C4-2B (cell line): ENCODE measurements around the gene SCGB1A1.

Experiments used
- ZFX ChIP-seq: fragments of 450-650 bp; IDR thresholded peaks from 2 replicates; pipeline ENCODE4 v1.6.1; 2017
- TF ChIP-seq, protein P1 (sequence below): fragments of 450-650 bp; conservative IDR thresholded peaks from 2 replicates; pipeline ENCODE4 v1.5.1; 2017; ENCODE audit warnings: mild to moderate bottlenecking

- TF ChIP-seq, protein P1, sequence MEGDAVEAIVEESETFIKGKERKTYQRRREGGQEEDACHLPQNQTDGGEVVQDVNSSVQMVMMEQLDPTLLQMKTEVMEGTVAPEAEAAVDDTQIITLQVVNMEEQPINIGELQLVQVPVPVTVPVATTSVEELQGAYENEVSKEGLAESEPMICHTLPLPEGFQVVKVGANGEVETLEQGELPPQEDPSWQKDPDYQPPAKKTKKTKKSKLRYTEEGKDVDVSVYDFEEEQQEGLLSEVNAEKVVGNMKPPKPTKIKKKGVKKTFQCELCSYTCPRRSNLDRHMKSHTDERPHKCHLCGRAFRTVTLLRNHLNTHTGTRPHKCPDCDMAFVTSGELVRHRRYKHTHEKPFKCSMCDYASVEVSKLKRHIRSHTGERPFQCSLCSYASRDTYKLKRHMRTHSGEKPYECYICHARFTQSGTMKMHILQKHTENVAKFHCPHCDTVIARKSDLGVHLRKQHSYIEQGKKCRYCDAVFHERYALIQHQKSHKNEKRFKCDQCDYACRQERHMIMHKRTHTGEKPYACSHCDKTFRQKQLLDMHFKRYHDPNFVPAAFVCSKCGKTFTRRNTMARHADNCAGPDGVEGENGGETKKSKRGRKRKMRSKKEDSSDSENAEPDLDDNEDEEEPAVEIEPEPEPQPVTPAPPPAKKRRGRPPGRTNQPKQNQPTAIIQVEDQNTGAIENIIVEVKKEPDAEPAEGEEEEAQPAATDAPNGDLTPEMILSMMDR: no peak
- TF ChIP-seq ZFX: no peak
These were observed 35.0 kb upstream of the SCGB1A1 start for GRCh38 chr11:62383822-62384221.
